SU-DHL-6 (cell line): ENCODE results near the gene ASB18.

Source experiments
- H2AFZ ChIP-seq: fragments of 200-600 bp; sonication (generic); 2 replicates; pipeline ENCODE4 v1.6.1; 2014; ENCODE audit warnings: low read depth, mild to moderate bottlenecking, moderate library complexity, mixed read lengths, antibody characterized with exemption, low read length; ENCODE audit not compliant: severe bottlenecking
- H3F3A ChIP-seq: fragments of 200-600 bp; shearing (Covaris generic); 2 replicates; pipeline ENCODE4 v1.6.0; 2016; ENCODE audit warnings: antibody characterized with exemption, mild to moderate bottlenecking; ENCODE audit not compliant: insufficient read depth
- H3K27ac ChIP-seq: fragments of 200-600 bp; sonication (generic); 2 replicates; pipeline ENCODE4 v1.5.1; 2016; ENCODE audit warnings: low read depth, mild to moderate bottlenecking, low read length, moderate library complexity, mixed read lengths
- H3K27me3 ChIP-seq: fragments of 200-600 bp; sonication (generic), shearing (Covaris generic); 2 replicates; pipeline ENCODE4 v1.6.0; 2014; ENCODE audit warnings: mild to moderate bottlenecking, low read length
- H3K36me3 ChIP-seq: fragments of 200-600 bp; sonication (generic); 2 replicates; pipeline ENCODE4 v1.6.1; 2014; ENCODE audit warnings: mild to moderate bottlenecking, low read length, mixed read lengths
- H3K4me2 ChIP-seq: fragments of 300-600, 200-600 bp; shearing (Covaris generic), sonication (generic); 2 replicates; pipeline ENCODE4 v1.6.0; 2014; ENCODE audit warnings: low read length, low read depth, mild to moderate bottlenecking; ENCODE audit not compliant: poor library complexity, severe bottlenecking
- H3K4me3 ChIP-seq: fragments of 200-600 bp; sonication (generic); 2 replicates; pipeline ENCODE4 v1.5.1; 2014; ENCODE audit warnings: antibody characterized with exemption, low read length, mild to moderate bottlenecking, mixed read lengths; ENCODE audit not compliant: insufficient read depth, poor library complexity, severe bottlenecking
- H3K79me2 ChIP-seq: fragments of 200-600 bp; sonication (generic); 2 replicates; pipeline ENCODE4 v1.6.1; 2014; ENCODE audit warnings: mild to moderate bottlenecking, low read length, moderate library complexity; ENCODE audit not compliant: insufficient read depth
- H3K9ac ChIP-seq: fragments of 200-600 bp; sonication (generic); 2 replicates; pipeline ENCODE4 v1.7.0; 2014; ENCODE audit warnings: mild to moderate bottlenecking, low read length
- H3K9me2 ChIP-seq: fragments of 200-600 bp; sonication (generic); replicated peaks from 2 replicates; pipeline ENCODE4 v1.6.1; 2014; ENCODE audit warnings: low read length; ENCODE audit not compliant: insufficient read depth
- H3K9me3 ChIP-seq: fragments of 200-600 bp; sonication (generic); 2 replicates; pipeline ENCODE4 v1.6.1; 2014; ENCODE audit warnings: low read length, mixed read lengths; ENCODE audit not compliant: insufficient read depth
- H4K20me1 ChIP-seq: fragments of 200-600 bp; sonication (generic); 2 replicates; pipeline ENCODE4 v1.6.1; 2014; ENCODE audit warnings: low read depth, mild to moderate bottlenecking, antibody characterized with exemption, low read length, moderate library complexity, mixed read lengths
- CTCF ChIP-seq: fragments of 200-600 bp; sonication (generic); IDR thresholded peaks from one replicate; pipeline ENCODE4 v1.5.1; 2017; ENCODE audit warnings: antibody characterized with exemption, mild to moderate bottlenecking, low read length, moderate library complexity; ENCODE audit not compliant: insufficient read depth, poor library complexity, severe bottlenecking
- EZH2phosphoT487 ChIP-seq: fragments of 200-600 bp; sonication (generic), shearing (Covaris generic); conservative IDR thresholded peaks from 2 replicates; pipeline ENCODE4 v1.6.1; 2018; ENCODE audit warnings: mild to moderate bottlenecking, antibody characterized with exemption, low read length, moderate library complexity, mixed read lengths

Gene ASB18

GRCh38 chr2:236200378-236200777 is 63.8 kb downstream of the ASB18 start:
- no peaks in the 10 kb centered on the region for H3K79me2 ChIP-seq
- H3K9ac ChIP-seq = no peak overlapping the region
- no peak overlapping the region for H2AFZ ChIP-seq
- H4K20me1 ChIP-seq = no peaks in the 10 kb centered on the region
- no peak for TF ChIP-seq EZH2phosphoT487
- TF ChIP-seq CTCF = no peak
- no peak overlapping the region for H3K4me3 ChIP-seq
- H3K4me2 ChIP-seq = no peak overlapping the region
- H3K9me2 ChIP-seq = no peaks in the 10 kb centered on the region; the same call in 1 of the 2 replicates
- no peaks in the 10 kb centered on the region for H3K9me3 ChIP-seq
- no peaks in the 10 kb centered on the region for H3F3A ChIP-seq
- H3K27ac ChIP-seq = no peak overlapping the region
- H3K27me3 ChIP-seq = no peaks in the 10 kb centered on the region
- no peaks in the 10 kb centered on the region for H3K36me3 ChIP-seq

- H3K4me3 ChIP-seq = no peak overlapping the region
- no peaks in the 10 kb centered on the region for H3K27me3 ChIP-seq
- H2AFZ ChIP-seq = no peak overlapping the region
- no peaks in the 10 kb centered on the region for H3K9me2 ChIP-seq
- no peak overlapping the region for H3K9ac ChIP-seq
- no peak overlapping the region for H3K4me2 ChIP-seq
- no peaks in the 10 kb centered on the region for H3K79me2 ChIP-seq
- H3K36me3 ChIP-seq = no peaks in the 10 kb centered on the region
- no peak overlapping the region for H3K27ac ChIP-seq
- no peaks in the 10 kb centered on the region for H3K9me3 ChIP-seq
- H3F3A ChIP-seq = no peaks in the 10 kb centered on the region
- TF ChIP-seq CTCF (no peak), EZH2phosphoT487 (no peak)
- no peaks in the 10 kb centered on the region for H4K20me1 ChIP-seq
Observed at GRCh38 chr2:236196366-236196765, 67.8 kb downstream of the ASB18 start.

- H3K79me2 ChIP-seq = no peaks in the 10 kb centered on the region
- no peaks in the 10 kb centered on the region for H3K27me3 ChIP-seq
- no peaks in the 10 kb centered on the region for H4K20me1 ChIP-seq
- no peak overlapping the region for H3K27ac ChIP-seq
- H3K9me3 ChIP-seq = no peaks in the 10 kb centered on the region
- H3F3A ChIP-seq = no peaks in the 10 kb centered on the region
- no peaks in the 10 kb centered on the region for H3K9me2 ChIP-seq
- TF ChIP-seq CTCF = no peak
- no peak for TF ChIP-seq EZH2phosphoT487
- H3K9ac ChIP-seq = no peak overlapping the region
- H3K4me2 ChIP-seq = no peak overlapping the region
- H3K4me3 ChIP-seq = no peak overlapping the region
- H2AFZ ChIP-seq = no peak overlapping the region
- no peaks in the 10 kb centered on the region for H3K36me3 ChIP-seq
Observed at GRCh38 chr2:236195726-236196125, 68.5 kb downstream of the ASB18 start.

GRCh38 chr2:236194786-236195185 is 69.4 kb downstream of the ASB18 start:
- no peak overlapping the region for H3K4me2 ChIP-seq
- H3F3A ChIP-seq = no peaks in the 10 kb centered on the region
- H4K20me1 ChIP-seq = no peaks in the 10 kb centered on the region
- no peaks in the 10 kb centered on the region for H3K79me2 ChIP-seq
- H2AFZ ChIP-seq = no peak overlapping the region
- no peak overlapping the region for H3K27ac ChIP-seq
- TF ChIP-seq EZH2phosphoT487 = no peak
- no peak for TF ChIP-seq CTCF
- H3K9me3 ChIP-seq = no peaks in the 10 kb centered on the region
- H3K9me2 ChIP-seq = no peaks in the 10 kb centered on the region
- no peaks in the 10 kb centered on the region for H3K27me3 ChIP-seq
- H3K9ac ChIP-seq = no peak overlapping the region
- no peaks in the 10 kb centered on the region for H3K36me3 ChIP-seq
- H3K4me3 ChIP-seq = no peak overlapping the region
